HepG2 (cell line): ENCODE measurements around the gene KISS1. TPM values are rescaled to one million over a fixed set of nuclear protein-coding genes. Genes with fewer than 3 reads are reported as not detected.

ENCODE experiments used
- AKNA ChIP-seq: sonication (generic); formaldehyde crosslinking; IDR thresholded peaks from 2 replicates; pipeline ENCODE4 v1.4.0; 2020; ENCODE audit warnings: missing genetic modification reagents, borderline replicate concordance
- FOXK1 ChIP-seq: sonication (generic); formaldehyde crosslinking; IDR thresholded peaks from 2 replicates; pipeline ENCODE4 v1.4.0; 2020; ENCODE audit warnings: low read depth, missing genetic modification reagents, borderline replicate concordance
- FOXP4 ChIP-seq: sonication (generic); formaldehyde crosslinking; IDR thresholded peaks from 2 replicates; pipeline ENCODE4 v1.4.0; 2020; ENCODE audit warnings: missing genetic modification reagents
- GABPB1 ChIP-seq: IDR thresholded peaks from 2 replicates; pipeline ENCODE4 v1.6.1; 2016; ENCODE audit warnings: mild to moderate bottlenecking, missing genetic modification reagents, moderate library complexity, missing compliant biosample characterization
- GLI4 ChIP-seq: sonication (generic); formaldehyde crosslinking; IDR thresholded peaks from 2 replicates; pipeline ENCODE4 v1.5.1; 2020; ENCODE audit warnings: missing genetic modification reagents, mild to moderate bottlenecking, moderate library complexity, borderline replicate concordance
- HDAC2 ChIP-seq: sonication (generic); formaldehyde crosslinking; IDR thresholded peaks from 2 replicates; pipeline ENCODE4 v1.4.0; 2020; ENCODE audit warnings: missing genetic modification reagents
- MZF1 ChIP-seq: sonication (generic); formaldehyde crosslinking; IDR thresholded peaks from 2 replicates; pipeline ENCODE4 v1.8.1; 2023; ENCODE audit warnings: mild to moderate bottlenecking, missing genetic modification reagents, borderline replicate concordance
- POGK ChIP-seq: sonication (generic); formaldehyde crosslinking; conservative IDR thresholded peaks from 2 replicates; pipeline ENCODE4 v1.8.0; 2022; ENCODE audit warnings: mild to moderate bottlenecking, moderate library complexity, missing genetic modification reagents
- SMC3 ChIP-seq: IDR thresholded peaks from 2 replicates; pipeline ENCODE4 v1.6.1; 2011; ENCODE audit warnings: low read length, improper control_type of control experiment
- SNAPC4 ChIP-seq: sonication (generic); formaldehyde crosslinking; IDR thresholded peaks from 2 replicates; pipeline ENCODE4 v1.4.0; 2020; ENCODE audit warnings: mild to moderate bottlenecking, missing genetic modification reagents
- ZNF263 ChIP-seq: sonication (generic); formaldehyde crosslinking; IDR thresholded peaks from 2 replicates; pipeline ENCODE4 v1.4.0; 2020; ENCODE audit warnings: missing genetic modification reagents
- ZNF558 ChIP-seq: sonication (generic); formaldehyde crosslinking; IDR thresholded peaks from 2 replicates; pipeline ENCODE4 v1.9.0; 2022; ENCODE audit warnings: mild to moderate bottlenecking, missing genetic modification reagents, borderline replicate concordance
- ZNF570 ChIP-seq: sonication (generic); formaldehyde crosslinking; IDR thresholded peaks from 2 replicates; pipeline ENCODE4 v1.4.0; 2020; ENCODE audit warnings: mild to moderate bottlenecking, missing genetic modification reagents, borderline replicate concordance
- ZNF703 ChIP-seq: sonication (generic); formaldehyde crosslinking; IDR thresholded peaks from 2 replicates; pipeline ENCODE4 v1.5.1; 2020; ENCODE audit warnings: missing genetic modification reagents, mild to moderate bottlenecking, moderate library complexity, borderline replicate concordance
- ZNF773 ChIP-seq: sonication (generic); formaldehyde crosslinking; IDR thresholded peaks from 2 replicates; pipeline ENCODE4 v1.4.0; 2020; ENCODE audit warnings: missing genetic modification reagents, borderline replicate concordance
- polyA plus RNA-seq, 8 experiments: library from polyadenylated mRNA; depleted of rRNA in 3 of 8; stranded (reverse) in 7 of 8; unstranded in 1 of 8; fragments of >200 nt; fragmentation: Illumina TruSeq in 4 of 8; extraction: Trizol in 4 of 8; gene quantifications; 2 replicates each; pipeline versions ENCODE4 v1.2.1 to v1.2.3, GENCODE V29; 2011 to 2016; ENCODE audit warnings: low read depth in 4 of 8, missing spikeins in 1 of 8, mixed read lengths in 1 of 8; ENCODE audit not compliant: insufficient read depth in 1 of 8
- total RNA-seq, 5 experiments: library from RNA; depleted of rRNA; stranded (reverse); fragments of >200 nt; fragmentation: Illumina TruSeq; extraction: Trizol; gene quantifications; 2 replicates each; pipeline ENCODE4 v1.2.3, GENCODE V29; 2016; ENCODE audit warnings: low read depth in 1 of 5

The KISS1 gene
- total and polyA plus RNA-seq, 2 of the 13 experiments (the other 11 are each of a cell fraction or from before 2014, with no cell fraction given), result 0.24 to 0.80 TPM

GRCh38 chr1:204145033-204145504, 51.2 kb downstream of the KISS1 start (continued):
- TF ChIP-seq AKNA (CRISPR knock-in tag) (no peak), ZNF558 (no peak), ZNF570 (no peak), GLI4 (no peak), FOXK1 (peak; percentile 79; the same call in 1 of the 2 replicates), SMC3 (peak; percentile 12; the same call in 1 of the 2 replicates), ZNF773 (CRISPR knock-in tag) (no peak), POGK (CRISPR knock-in tag) (no peak), SNAPC4 (CRISPR knock-in tag) (no peak), HDAC2 (CRISPR knock-in tag) (peak; percentile 96), ZNF703 (CRISPR knock-in tag) (no peak), FOXP4 (CRISPR knock-in tag) (peak; percentile 46; the same call in 1 of the 2 replicates), MZF1 (CRISPR knock-in tag) (no peak), ZNF263 (peak; percentile 72), GABPB1 (no peak; the same call in none of the 2 replicates)
